Nephron progenitor cell (in vitro differentiated cells): ENCODE data around the gene GUCA2A.

Experiments used
- DNase-seq: peaks from one replicate; pipeline ENCODE4 v3.0.0; 2021
- H3K27ac Mint-ChIP-seq: 2 replicates; pipeline ENCODE4 v1.8.0; 2021; ENCODE audit warnings: mild to moderate bottlenecking, moderate library complexity, mixed read lengths
- H3K27me3 Mint-ChIP-seq: 2 replicates; pipeline ENCODE4 v1.8.0; 2021; ENCODE audit warnings: mild to moderate bottlenecking, low read depth, mixed read lengths; ENCODE audit not compliant: poor library complexity
- H3K36me3 Mint-ChIP-seq: 2 replicates; pipeline ENCODE4 v1.8.0; 2021; ENCODE audit warnings: low read depth, mixed read lengths
- H3K4me1 Mint-ChIP-seq: 2 replicates; pipeline ENCODE4 v1.8.0; 2021; ENCODE audit warnings: mixed read lengths
- H3K4me3 Mint-ChIP-seq: 2 replicates; pipeline ENCODE4 v1.8.0; 2021; ENCODE audit warnings: mild to moderate bottlenecking, moderate library complexity, mixed read lengths
- H3K9me3 Mint-ChIP-seq: 2 replicates; pipeline ENCODE4 v1.8.0; 2021; ENCODE audit warnings: mild to moderate bottlenecking, moderate library complexity, mixed read lengths
- TF ChIP-seq, protein P1 (sequence below): fragments of 200-600 bp; sonication (generic); IDR thresholded peaks from 2 replicates; pipeline ENCODE4 v1.5.0; 2021; ENCODE audit warnings: antibody characterized with exemption

Gene GUCA2A

DNA sequence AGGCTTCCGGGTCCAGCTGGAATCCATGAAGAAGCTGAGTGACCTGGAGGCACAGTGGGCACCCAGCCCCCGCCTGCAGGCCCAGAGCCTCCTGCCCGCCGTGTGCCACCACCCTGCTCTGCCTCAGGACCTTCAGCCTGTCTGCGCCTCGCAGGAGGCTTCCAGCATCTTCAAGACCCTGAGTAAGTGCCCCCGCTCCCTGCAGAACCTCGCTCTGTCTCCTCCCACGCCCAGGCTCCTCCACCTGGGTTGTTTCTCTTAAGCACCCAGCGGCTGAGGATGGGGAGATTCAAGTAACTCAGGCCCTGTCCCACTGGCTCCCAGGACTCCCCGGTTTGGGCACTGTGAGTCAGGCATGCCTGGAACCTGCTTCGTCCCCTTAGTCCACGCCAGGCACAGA lies 9.9 kb downstream of the GUCA2A start:
- Mint-ChIP-seq H3K4me3 (no peak overlapping the region), H3K36me3 (no peaks in the 10 kb centered on the region), H3K27ac (no peak overlapping the region), H3K27me3 (peaks cover 16% of the 10 kb centered on the region), H3K9me3 (peaks cover under 1% of the 10 kb centered on the region), H3K4me1 (no peaks in the 10 kb centered on the region)
- no peak for DNase-seq
- TF ChIP-seq, protein P1, sequence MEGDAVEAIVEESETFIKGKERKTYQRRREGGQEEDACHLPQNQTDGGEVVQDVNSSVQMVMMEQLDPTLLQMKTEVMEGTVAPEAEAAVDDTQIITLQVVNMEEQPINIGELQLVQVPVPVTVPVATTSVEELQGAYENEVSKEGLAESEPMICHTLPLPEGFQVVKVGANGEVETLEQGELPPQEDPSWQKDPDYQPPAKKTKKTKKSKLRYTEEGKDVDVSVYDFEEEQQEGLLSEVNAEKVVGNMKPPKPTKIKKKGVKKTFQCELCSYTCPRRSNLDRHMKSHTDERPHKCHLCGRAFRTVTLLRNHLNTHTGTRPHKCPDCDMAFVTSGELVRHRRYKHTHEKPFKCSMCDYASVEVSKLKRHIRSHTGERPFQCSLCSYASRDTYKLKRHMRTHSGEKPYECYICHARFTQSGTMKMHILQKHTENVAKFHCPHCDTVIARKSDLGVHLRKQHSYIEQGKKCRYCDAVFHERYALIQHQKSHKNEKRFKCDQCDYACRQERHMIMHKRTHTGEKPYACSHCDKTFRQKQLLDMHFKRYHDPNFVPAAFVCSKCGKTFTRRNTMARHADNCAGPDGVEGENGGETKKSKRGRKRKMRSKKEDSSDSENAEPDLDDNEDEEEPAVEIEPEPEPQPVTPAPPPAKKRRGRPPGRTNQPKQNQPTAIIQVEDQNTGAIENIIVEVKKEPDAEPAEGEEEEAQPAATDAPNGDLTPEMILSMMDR, result no peak

DNA sequence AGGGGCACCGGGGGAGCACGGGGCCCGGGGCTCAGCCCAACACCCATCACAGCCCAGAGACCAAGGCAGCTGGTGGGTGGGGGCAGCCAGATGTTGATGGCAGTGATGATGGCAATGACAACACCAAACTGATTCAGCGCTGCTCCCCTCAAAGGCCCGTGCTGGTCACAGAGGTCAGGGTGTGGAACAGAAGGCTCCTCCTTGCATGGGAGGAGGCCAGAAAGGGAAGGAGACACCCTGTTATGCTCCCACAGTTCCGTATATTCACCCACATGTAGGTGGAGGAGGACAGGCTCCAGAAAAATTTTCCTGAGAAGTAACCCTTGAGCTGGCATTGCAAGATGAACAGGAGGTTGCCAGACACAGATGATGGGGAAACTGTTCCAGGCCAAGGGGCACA lies 10.9 kb downstream of the GUCA2A start:
- Mint-ChIP-seq H3K9me3 (no peaks in the 10 kb centered on the region), H3K27me3 (peaks cover 18% of the 10 kb centered on the region), H3K4me1 (no peaks in the 10 kb centered on the region), H3K27ac (no peak overlapping the region), H3K36me3 (no peaks in the 10 kb centered on the region), H3K4me3 (no peak overlapping the region)
- no peak for DNase-seq
- TF ChIP-seq, protein P1, result no peak

DNA sequence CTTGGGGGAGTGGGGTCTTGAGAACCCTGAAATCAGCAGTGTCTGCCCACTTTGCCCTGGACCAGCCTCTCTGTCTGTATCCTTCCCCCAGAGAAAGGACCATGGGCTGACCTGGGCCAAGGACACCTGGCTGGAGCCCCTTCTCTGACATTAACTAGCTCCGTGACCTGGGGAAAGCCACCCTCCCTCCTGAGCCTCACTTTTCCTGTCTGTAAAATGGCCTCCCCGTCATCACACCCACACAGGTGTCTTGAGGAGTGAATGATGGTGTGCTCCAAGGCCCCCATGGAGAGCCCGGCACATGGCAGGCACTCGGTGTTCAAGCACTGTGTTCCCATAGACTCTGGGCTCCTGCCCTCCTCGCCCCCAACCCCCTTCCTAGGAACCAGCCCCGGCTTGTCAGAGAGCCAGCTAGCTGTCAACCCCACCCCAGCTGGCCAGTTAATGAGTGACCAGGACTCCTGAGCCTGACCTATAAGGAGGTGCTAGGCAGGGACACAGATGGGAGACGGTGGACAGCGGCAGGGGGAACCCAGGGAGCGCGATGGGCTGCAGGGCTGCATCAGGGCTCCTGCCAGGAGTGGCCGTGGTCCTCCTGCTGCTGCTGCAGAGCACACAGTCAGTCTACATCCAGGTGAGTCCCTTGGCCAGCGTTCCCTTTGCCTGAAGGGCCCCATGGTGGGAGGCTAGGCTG lies 11.5 kb downstream of the GUCA2A start, which contains the start of gene GUCA2B:
TSS of gene GUCA2B (plus strand) at position 504 of the 694 bp plus-strand sequence. CDS start at position 545, 41 bp downstream.
- Mint-ChIP-seq H3K9me3 (no peaks in the 10 kb centered on the region), H3K4me3 (no peak within 1 kb of the TSS), H3K27ac (no peak within 1 kb of the TSS), H3K27me3 (peaks cover 18% of the 10 kb centered on the region), H3K4me1 (no peaks in the 10 kb centered on the region), H3K36me3 (no peaks in the 10 kb centered on the region)
- TF ChIP-seq, protein P1, result no peak
- DNase-seq, result no peak

DNA sequence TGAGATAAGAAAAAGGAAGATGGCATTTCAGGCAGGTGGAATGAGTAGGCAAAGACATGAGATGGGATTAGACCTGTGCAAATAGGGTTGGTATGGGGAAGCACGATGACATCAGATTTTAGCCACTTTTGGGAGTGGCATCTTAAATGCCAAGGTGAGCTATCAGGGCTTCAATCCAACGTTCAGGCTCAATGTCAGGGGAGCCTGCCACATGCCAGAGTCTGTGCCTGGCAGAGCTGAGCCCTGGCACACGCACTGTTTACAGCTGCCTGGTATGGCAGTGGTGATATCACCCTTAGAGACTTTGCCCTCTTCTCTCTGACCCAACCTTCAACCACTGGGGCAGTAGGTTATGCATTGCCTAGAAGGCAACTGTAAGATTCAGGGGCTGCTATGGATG lies 12.4 kb downstream of the GUCA2A start:
- TF ChIP-seq, protein P1, result no peak
- peaks cover 15% of the 10 kb centered on the region for H3K27me3 Mint-ChIP-seq
- H3K36me3 Mint-ChIP-seq, result no peaks in the 10 kb centered on the region
- no peak overlapping the region for H3K27ac Mint-ChIP-seq
- H3K9me3 Mint-ChIP-seq, result no peaks in the 10 kb centered on the region
- no peak overlapping the region for H3K4me3 Mint-ChIP-seq
- no peak for DNase-seq
- H3K4me1 Mint-ChIP-seq, result no peaks in the 10 kb centered on the region

DNA sequence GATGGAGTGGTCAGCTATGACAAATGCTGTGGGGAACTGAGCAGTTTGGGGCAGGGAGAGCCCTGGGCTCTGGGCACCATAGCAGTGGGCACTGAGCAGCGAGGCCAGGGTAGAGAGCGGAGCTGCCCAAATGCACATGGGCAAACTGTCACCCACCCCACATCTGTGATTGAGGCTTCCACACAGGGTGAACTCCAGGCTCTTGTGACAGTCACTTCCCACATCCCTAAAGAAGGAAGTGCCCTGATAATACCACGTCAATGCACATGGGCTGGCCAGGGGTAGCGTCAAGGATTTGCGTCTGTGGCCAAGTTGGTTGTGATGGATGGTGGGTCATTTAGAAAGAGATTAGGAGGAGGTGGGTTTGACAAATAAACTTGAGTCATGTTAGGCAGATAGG lies 13.9 kb downstream of the GUCA2A start:
- no peak for DNase-seq
- no peaks in the 10 kb centered on the region for H3K36me3 Mint-ChIP-seq

More for the DNA sequence above, 13.9 kb downstream of the GUCA2A start:
- TF ChIP-seq, protein P1, result no peak
- Mint-ChIP-seq H3K27me3 (peaks cover 15% of the 10 kb centered on the region), H3K9me3 (no peaks in the 10 kb centered on the region), H3K27ac (no peak overlapping the region), H3K4me1 (no peaks in the 10 kb centered on the region), H3K4me3 (no peak overlapping the region)
